ENCODE results near the gene TENT4A. TPM values are rescaled to one million over a fixed set of nuclear protein-coding genes. Genes with fewer than 3 reads are reported as not detected.
A peak's percentile ranks its signal among the peaks of the same experiment; 100 is the strongest.

TENT4A gene
- total and polyA plus RNA-seq, 2 of the 13 experiments (the other 11 are each of a cell fraction or from before 2014, with no cell fraction given): 6.3 to 13.3 TPM

GRCh38 chr5:6686915-6687409, 26.3 kb upstream of the TENT4A start (continued):
- TF ChIP-seq JUNB (CRISPR knock-in tag; IDR thresholded peaks at IDR 0.05; ENCODE audit: borderline replicate concordance) (no peak), REST (IDR thresholded peaks at IDR 0.05; ENCODE audit: borderline replicate concordance in 1 of 2, low read depth in 1 of 2, low read length in 2 of 2) (peak; percentile 66 to 97), PAXIP1 (CRISPR knock-in tag; conservative IDR thresholded peaks at IDR 0.05) (no peak), POGK (CRISPR knock-in tag; conservative IDR thresholded peaks at IDR 0.05) (0 out of 2 replicates have a peak, but pooled peaks have one; percentile 24), NKX3-1 (CRISPR knock-in tag; IDR thresholded peaks at IDR 0.05) (peak; percentile 91), XRCC5 (optimal IDR thresholded peaks at IDR 0.05; ENCODE audit: low read length) (no peak), HNF1A (IDR thresholded peaks at IDR 0.05; ENCODE audit: low read depth) (no peak), HNF1A (CRISPR knock-in tag; IDR thresholded peaks at IDR 0.05; ENCODE audit: borderline replicate concordance) (no peak), GLI4 (CRISPR knock-in tag; IDR thresholded peaks at IDR 0.05; ENCODE audit: borderline replicate concordance) (no peak), HIC2 (CRISPR knock-in tag; IDR thresholded peaks at IDR 0.05; ENCODE audit: low read depth) (no peak), HES4 (CRISPR knock-in tag; IDR thresholded peaks at IDR 0.05; ENCODE audit: borderline replicate concordance) (0 out of 2 replicates have a peak, but pooled peaks have one; percentile 47), NR2F6 (IDR thresholded peaks at IDR 0.05) (no peak), NR2F6 (CRISPR knock-in tag; IDR thresholded peaks at IDR 0.05) (no peak), TOPORS (CRISPR knock-in tag; IDR thresholded peaks at IDR 0.05) (0 out of 2 replicates have a peak, but pooled peaks have one; percentile 35)

All from HepG2 (cell line).